Hepatocyte (in vitro differentiated cells): Measurements from ENCODE around the gene PLXDC1. TPM values are rescaled to one million over a fixed set of nuclear protein-coding genes. Genes with fewer than 3 reads are reported as not detected.

ENCODE experiments used
- DNase-seq: peaks from one replicate; pipeline ENCODE4 v3.0.0-alpha.2; 2016; ENCODE audit warnings: low spot score
- H2AFZ ChIP-seq: fragments of 200-600 bp; sonication (generic); 2 replicates; pipeline ENCODE4 v1.6.0; 2016; ENCODE audit warnings: antibody characterized with exemption, mild to moderate bottlenecking
- H3K27ac ChIP-seq: fragments of 200-600 bp; sonication (generic); 2 replicates; pipeline ENCODE4 v1.5.1; 2016; ENCODE audit warnings: mild to moderate bottlenecking
- H3K27me3 ChIP-seq: fragments of 200-600 bp; sonication (generic); 2 replicates; pipeline ENCODE4 v1.6.1; 2016
- H3K36me3 ChIP-seq: fragments of 200-600 bp; sonication (generic); replicated peaks from 2 replicates; pipeline ENCODE4 v1.5.1; 2016; ENCODE audit warnings: low read depth; ENCODE audit not compliant: insufficient read depth
- H3K4me1 ChIP-seq: fragments of 200-600 bp; sonication (generic); 2 replicates; pipeline ENCODE4 v1.5.1; 2016; ENCODE audit warnings: mild to moderate bottlenecking, moderate library complexity; ENCODE audit not compliant: insufficient read depth
- H3K4me2 ChIP-seq: fragments of 200-600 bp; sonication (generic); 2 replicates; pipeline ENCODE4 v1.6.0; 2016
- H3K4me3 ChIP-seq: fragments of 200-600 bp; sonication (generic); 2 replicates; pipeline ENCODE4 v1.5.1; 2016; ENCODE audit warnings: mild to moderate bottlenecking
- H3K79me2 ChIP-seq: fragments of 200-600 bp; sonication (generic); 2 replicates; pipeline ENCODE4 v1.6.0; 2017; ENCODE audit warnings: mild to moderate bottlenecking
- H3K9me2 ChIP-seq: fragments of 200-600 bp; sonication (generic); replicated peaks from 2 replicates; pipeline ENCODE4 v1.6.0; 2017; ENCODE audit warnings: mild to moderate bottlenecking; ENCODE audit not compliant: insufficient read depth
- H3K9me3 ChIP-seq: fragments of 200-600 bp; sonication (generic); 2 replicates; pipeline ENCODE4 v1.5.1; 2016; ENCODE audit warnings: low read depth, mild to moderate bottlenecking
- H4K20me1 ChIP-seq: fragments of 200-600 bp; sonication (generic); 2 replicates; pipeline ENCODE4 v1.6.0; 2016; ENCODE audit warnings: mild to moderate bottlenecking; ENCODE audit not compliant: insufficient read depth, poor library complexity, severe bottlenecking
- EZH2 ChIP-seq: fragments of 200-600 bp; sonication (generic); IDR thresholded peaks from 2 replicates; pipeline ENCODE4 v1.6.1; 2016; ENCODE audit warnings: antibody characterized with exemption, mild to moderate bottlenecking, borderline replicate concordance
- EZH2phosphoT487 ChIP-seq: fragments of 200-600 bp; sonication (generic); IDR thresholded peaks from one replicate; pipeline ENCODE4 v1.6.1; 2018; ENCODE audit warnings: antibody characterized with exemption, mild to moderate bottlenecking, low read depth, moderate library complexity; ENCODE audit not compliant: unreplicated experiment, severe bottlenecking
- WGBS: methylation state at CpG from one replicate; pipeline ENCODE4 v1.1.6; 2016; ENCODE audit warnings: low lambda C conversion rate; ENCODE audit errors: missing lambda C conversion rate; 5-methylcytosine and 5-hydroxymethylcytosine counted together
- polyA plus RNA-seq: library from polyadenylated mRNA; unstranded; fragments of >200 nt; fragmentation: Nextera tagmentation; extraction: Ambion mirVana; gene quantifications from 2 replicates; pipeline ENCODE4 v1.2.1, GENCODE V29; 2016
- small RNA-seq: library from RNA; depleted of rRNA; stranded (forward); fragments of <200 nt; gene quantifications from one replicate; pipeline ENCODE3, GENCODE V24; 2014
- total RNA-seq: library from RNA; depleted of rRNA; stranded (reverse); fragments of >200 nt; gene quantifications from 2 replicates; pipeline ENCODE4 v1.2.3, GENCODE V29; 2014
- TF ChIP-seq, protein P1 (sequence below): fragments of 200-600 bp; sonication (generic); IDR thresholded peaks from 2 replicates; pipeline ENCODE4 v1.5.1; 2016; ENCODE audit warnings: antibody characterized with exemption, mild to moderate bottlenecking; ENCODE audit not compliant: poor library complexity

Gene PLXDC1
- total and polyA plus RNA-seq, 2 experiments from 2014 or later, result 3.9 to 4.1 TPM

DNA sequence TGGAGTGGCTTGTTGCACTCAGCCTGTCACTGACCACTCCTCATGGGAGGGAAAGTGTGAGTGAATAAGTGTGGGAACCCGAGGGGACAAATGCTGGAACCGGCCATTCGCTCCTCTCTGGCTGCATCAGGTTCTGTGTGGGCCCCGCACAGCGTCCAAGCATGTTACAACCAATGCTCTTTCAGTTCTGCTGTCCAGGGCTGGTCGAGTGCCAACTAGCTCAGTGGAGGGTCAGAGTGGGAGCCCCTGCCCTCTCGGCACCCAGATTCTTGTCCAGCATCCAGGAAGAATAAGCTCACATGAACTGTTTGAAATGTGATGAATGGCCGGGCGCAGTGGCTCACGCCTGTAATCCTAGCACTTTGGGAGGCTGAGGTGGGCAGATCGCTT, 135.9 kb downstream of the PLXDC1 start:
- no peaks in the 10 kb centered on the region for H3K79me2 ChIP-seq
- no peaks in the 10 kb centered on the region for H3K9me3 ChIP-seq
- H4K20me1 ChIP-seq, result no peaks in the 10 kb centered on the region
- no peaks in the 10 kb centered on the region for H3K27me3 ChIP-seq
- TF ChIP-seq EZH2phosphoT487 (no peak), EZH2 (no peak)
- TF ChIP-seq, protein P1, sequence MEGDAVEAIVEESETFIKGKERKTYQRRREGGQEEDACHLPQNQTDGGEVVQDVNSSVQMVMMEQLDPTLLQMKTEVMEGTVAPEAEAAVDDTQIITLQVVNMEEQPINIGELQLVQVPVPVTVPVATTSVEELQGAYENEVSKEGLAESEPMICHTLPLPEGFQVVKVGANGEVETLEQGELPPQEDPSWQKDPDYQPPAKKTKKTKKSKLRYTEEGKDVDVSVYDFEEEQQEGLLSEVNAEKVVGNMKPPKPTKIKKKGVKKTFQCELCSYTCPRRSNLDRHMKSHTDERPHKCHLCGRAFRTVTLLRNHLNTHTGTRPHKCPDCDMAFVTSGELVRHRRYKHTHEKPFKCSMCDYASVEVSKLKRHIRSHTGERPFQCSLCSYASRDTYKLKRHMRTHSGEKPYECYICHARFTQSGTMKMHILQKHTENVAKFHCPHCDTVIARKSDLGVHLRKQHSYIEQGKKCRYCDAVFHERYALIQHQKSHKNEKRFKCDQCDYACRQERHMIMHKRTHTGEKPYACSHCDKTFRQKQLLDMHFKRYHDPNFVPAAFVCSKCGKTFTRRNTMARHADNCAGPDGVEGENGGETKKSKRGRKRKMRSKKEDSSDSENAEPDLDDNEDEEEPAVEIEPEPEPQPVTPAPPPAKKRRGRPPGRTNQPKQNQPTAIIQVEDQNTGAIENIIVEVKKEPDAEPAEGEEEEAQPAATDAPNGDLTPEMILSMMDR, result no peak
- H3K27ac ChIP-seq, result no peak overlapping the region
- H3K36me3 ChIP-seq, result no peaks in the 10 kb centered on the region
- H2AFZ ChIP-seq, result no peak overlapping the region
- DNase-seq, result no peak
- 96% methylated on average over 11 of the region's 11 CpGs for WGBS
- H3K4me3 ChIP-seq, result no peak overlapping the region
- H3K4me1 ChIP-seq, result peaks cover 4% of the 10 kb centered on the region
- no peaks in the 10 kb centered on the region for H3K9me2 ChIP-seq
- no peak overlapping the region for H3K4me2 ChIP-seq

DNA sequence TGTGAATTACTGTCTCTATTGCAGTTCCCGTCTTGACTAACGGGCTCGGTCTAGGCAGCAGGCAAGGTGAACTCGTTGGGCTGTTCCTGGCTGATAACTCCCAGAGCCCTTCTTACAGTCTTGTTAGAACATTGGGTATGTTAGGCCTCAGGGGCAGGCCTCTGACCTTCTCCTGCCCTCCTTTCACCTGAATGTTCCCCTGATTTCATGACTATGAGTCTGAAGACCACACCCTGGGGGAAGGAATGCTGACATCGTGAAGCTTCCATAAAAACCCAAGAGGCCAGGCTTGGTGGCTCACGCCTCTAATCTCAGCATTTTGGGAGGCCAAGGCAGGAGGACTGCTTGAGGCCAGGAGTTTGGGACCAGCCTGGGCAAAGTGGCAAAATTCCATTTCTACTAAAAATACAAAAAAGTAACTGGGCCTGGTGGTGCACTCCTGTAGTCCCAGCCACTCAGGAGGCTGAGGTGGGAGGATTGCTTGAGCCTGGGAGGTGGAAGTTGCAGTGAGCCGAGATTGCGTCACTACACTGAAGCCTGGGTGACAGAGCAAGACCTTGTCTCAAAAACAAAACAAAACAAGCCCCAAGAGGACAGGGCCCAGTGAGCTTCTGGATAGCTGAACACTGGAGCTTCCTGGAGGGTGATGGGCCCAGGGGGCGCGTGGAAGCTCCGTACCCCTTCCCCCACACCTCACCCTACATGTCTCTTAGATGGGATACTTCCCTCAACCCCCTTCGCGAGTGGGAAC, 136.5 kb downstream of the PLXDC1 start:
- Histone ChIP-seq H3K4me3 (no peak overlapping the region), H4K20me1 (no peaks in the 10 kb centered on the region), H2AFZ (no peak overlapping the region), H3K9me2 (no peaks in the 10 kb centered on the region), H3K4me1 (peaks cover 4% of the 10 kb centered on the region), H3K27ac (no peak overlapping the region), H3K79me2 (no peaks in the 10 kb centered on the region), H3K36me3 (no peaks in the 10 kb centered on the region), H3K4me2 (no peak overlapping the region), H3K27me3 (no peaks in the 10 kb centered on the region), H3K9me3 (no peaks in the 10 kb centered on the region)
- DNase-seq, result no peak
- no peak for TF ChIP-seq EZH2
- TF ChIP-seq, protein P1, result no peak
- TF ChIP-seq EZH2phosphoT487, result no peak
- 85% methylated on average over 13 of the region's 13 CpGs for WGBS

DNA sequence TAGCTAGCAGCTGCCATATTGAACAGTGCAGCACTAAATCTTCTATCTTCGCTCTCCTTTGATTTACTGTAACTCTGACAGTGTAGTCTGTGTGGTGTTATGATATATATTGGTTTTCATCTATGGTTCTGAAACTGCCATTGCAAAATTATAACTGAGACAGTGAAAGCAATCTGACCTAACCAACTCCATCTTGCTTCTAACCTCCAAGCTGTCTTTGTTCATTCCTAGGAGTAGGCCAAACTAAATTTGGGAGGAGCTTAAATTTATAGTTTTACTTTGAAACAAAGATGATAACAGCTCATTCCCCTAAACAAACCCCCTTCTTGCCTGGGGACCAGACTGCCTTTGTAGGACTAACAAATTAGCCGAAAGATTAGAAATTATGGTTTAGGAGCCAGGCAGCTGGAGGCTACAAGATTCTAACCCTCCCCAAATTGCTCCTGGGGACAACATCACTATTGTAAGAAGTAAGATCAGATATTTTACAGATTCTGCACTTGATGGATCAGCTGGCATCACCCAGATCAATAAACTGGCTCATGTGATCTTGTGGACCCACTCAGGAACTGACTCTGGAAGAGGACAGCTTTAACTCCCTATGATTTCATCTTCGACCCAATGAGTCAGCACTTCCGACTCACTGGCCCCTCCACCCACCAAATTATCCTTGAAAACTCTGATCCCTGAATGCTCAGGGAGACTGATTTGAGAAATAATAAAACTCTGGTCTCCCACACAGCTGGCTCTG, 137.2 kb downstream of the PLXDC1 start:
- no peaks in the 10 kb centered on the region for H3K79me2 ChIP-seq
- WGBS, result 73% methylated on average over 4 of the region's 4 CpGs
- TF ChIP-seq, protein P1, result no peak
- no peak for TF ChIP-seq EZH2
- no peak overlapping the region for H3K4me3 ChIP-seq
- no peaks in the 10 kb centered on the region for H3K27me3 ChIP-seq
- H2AFZ ChIP-seq, result no peak overlapping the region
- peak; percentile 27 for DNase-seq
- no peak overlapping the region for H3K4me2 ChIP-seq
- no peaks in the 10 kb centered on the region for H4K20me1 ChIP-seq
- H3K9me2 ChIP-seq, result no peaks in the 10 kb centered on the region
- no peak overlapping the region for H3K27ac ChIP-seq
- no peaks in the 10 kb centered on the region for H3K36me3 ChIP-seq
- H3K9me3 ChIP-seq, result no peaks in the 10 kb centered on the region
- H3K4me1 ChIP-seq, result peaks cover 4% of the 10 kb centered on the region

Small RNAs within 50 kb of the gene (small RNA-seq; reads per million reads assigned to genes)
- not detected for gene AC091178.1

Other genes with a start within 250 kb of the PLXDC1 start
- gene FBXO47, start 184.2 kb downstream of the PLXDC1 start, total RNA-seq, result not detected in 2 replicates
- not detected in 2 replicates for gene FBXO47, start 184.2 kb downstream of the PLXDC1 start, polyA plus RNA-seq
- gene ARL5C, start 14.5 kb upstream of the PLXDC1 start, total RNA-seq, result not detected in 2 replicates
- not detected in 2 replicates for gene ARL5C, start 14.5 kb upstream of the PLXDC1 start, polyA plus RNA-seq
- 1.9 and 2.2 TPM in 2 replicates for gene CACNB1, start 46.0 kb upstream of the PLXDC1 start, total RNA-seq
- 4.2 and 6.3 TPM in 2 replicates for gene CACNB1, start 46.0 kb upstream of the PLXDC1 start, polyA plus RNA-seq
- gene RPL19, start 48.6 kb upstream of the PLXDC1 start, total RNA-seq, result 1,924 and 2,459 TPM in 2 replicates
- gene RPL19, start 48.6 kb upstream of the PLXDC1 start, polyA plus RNA-seq, result 806 and 874 TPM in 2 replicates
- gene STAC2, start 74.3 kb upstream of the PLXDC1 start, total RNA-seq, result not detected in 2 replicates
- gene STAC2, start 74.3 kb upstream of the PLXDC1 start, polyA plus RNA-seq, result 0.06 and 0.31 TPM in 2 replicates
- 11.2 and 11.6 TPM in 2 replicates for gene FBXL20, start 250.0 kb upstream of the PLXDC1 start, total RNA-seq
- 2.7 and 8.0 TPM in 2 replicates for gene FBXL20, start 250.0 kb upstream of the PLXDC1 start, polyA plus RNA-seq